Keratinocyte (primary cell): ENCODE measurements around the gene DNAJC12.

Experiments
- CTCF ChIP-seq, 3 experiments: IDR thresholded peaks in 1 of 3; conservative IDR thresholded peaks in 1 of 3; optimal IDR thresholded peaks in 1 of 3; 2 replicates in 2 of 3; 3 replicates in 1 of 3; pipeline versions ENCODE3 to v1.5.1; 2011; ENCODE audit warnings: low read length in 3 of 3, mild to moderate bottlenecking in 3 of 3, moderate library complexity in 2 of 3, control low read depth in 1 of 3, inconsistent platforms in 1 of 3; ENCODE audit not compliant: insufficient read depth in 2 of 3; ENCODE audit errors: extremely low read depth in 1 of 3
- EZH2 ChIP-seq: IDR thresholded peaks from one replicate; pipeline ENCODE4 v1.6.1; 2012; ENCODE audit warnings: inconsistent platforms, mild to moderate bottlenecking, low read length, moderate library complexity

- TF ChIP-seq CTCF (optimal IDR thresholded peaks at IDR 0.05 in 1 of 3, IDR thresholded peaks at IDR 0.05 in 1 of 3, conservative IDR thresholded peaks at IDR 0.05 in 1 of 3; ENCODE audit: extremely low read depth in 1 of 3, insufficient read depth in 2 of 3, low read length in 3 of 3) = no peak
- no peak for TF ChIP-seq EZH2
Observed at GRCh38 chr10:67836488-67836887, 1.5 kb downstream of the DNAJC12 start.
